CD14-positive monocyte (primary cell): ENCODE measurements around the gene PRKCA. TPM values are rescaled to one million over a fixed set of nuclear protein-coding genes. Genes with fewer than 3 reads are reported as not detected.

Experiments
- DNase-seq, 3 donors: peaks; one replicate each; pipeline ENCODE4 v3.0.0-alpha.2; 2011 to 2022
- H2AFZ ChIP-seq: 2 replicates; pipeline ENCODE4 v1.6.0; 2012; ENCODE audit warnings: mild to moderate bottlenecking, low read depth, low read length, inconsistent platforms; ENCODE audit not compliant: insufficient read depth, poor library complexity, severe bottlenecking
- H3K27ac ChIP-seq, 2 donors: 1 replicate in 1 of 2; 2 replicates in 1 of 2; pipeline ENCODE4 v1.5.1; 2012 to 2013; ENCODE audit warnings: low read length in 2 of 2, control low read depth in 1 of 2, inconsistent platforms in 1 of 2, low read depth in 1 of 2, mild to moderate bottlenecking in 1 of 2
- H3K27me3 ChIP-seq, 2 donors: one replicate each; pipeline versions ENCODE4 v1.6.0 to v1.6.1; 2011 to 2013; ENCODE audit warnings: low read length in 2 of 2; ENCODE audit not compliant: control insufficient read depth in 2 of 2, insufficient read depth in 2 of 2
- H3K36me3 ChIP-seq, 2 donors: replicated peaks in 1 of 2; 1 replicate in 1 of 2; 2 replicates in 1 of 2; pipeline versions ENCODE4 v1.5.1 to v1.6.1; 2012 to 2013; ENCODE audit warnings: low read length in 2 of 2, control low read depth in 1 of 2, inconsistent platforms in 1 of 2, mild to moderate bottlenecking in 1 of 2; ENCODE audit not compliant: insufficient read depth in 2 of 2, control insufficient read depth in 1 of 2
- H3K4me1 ChIP-seq, 2 donors: 1 replicate in 1 of 2; 2 replicates in 1 of 2; pipeline versions ENCODE4 v1.5.1 to v1.6.1; 2012 to 2013; ENCODE audit warnings: low read length in 2 of 2, control low read depth in 1 of 2, inconsistent platforms in 1 of 2, mild to moderate bottlenecking in 1 of 2, moderate library complexity in 1 of 2; ENCODE audit not compliant: insufficient read depth in 2 of 2, control insufficient read depth in 1 of 2
- H3K4me2 ChIP-seq: replicated peaks from 2 replicates; pipeline ENCODE3; 2012; ENCODE audit warnings: low read length, moderate library complexity, mild to moderate bottlenecking; ENCODE audit not compliant: poor library complexity, severe bottlenecking; ENCODE audit errors: extremely low read depth
- H3K4me3 ChIP-seq, 3 experiments: fragments of 200-600 bp in 1 of 3; sonication (generic) in 1 of 3; replicated peaks in 1 of 3; 1 replicate in 2 of 3; 2 replicates in 1 of 3; pipeline ENCODE4 v1.5.1; 2011 to 2013; ENCODE audit warnings: low read length in 3 of 3, mild to moderate bottlenecking in 3 of 3, control low read depth in 2 of 3, low read depth in 2 of 3, inconsistent platforms in 1 of 3, moderate library complexity in 1 of 3
- H3K79me2 ChIP-seq: 2 replicates; pipeline ENCODE4 v1.6.0; 2012; ENCODE audit warnings: mild to moderate bottlenecking, control low read depth, inconsistent platforms, low read length, moderate library complexity; ENCODE audit not compliant: insufficient read depth
- H3K9ac ChIP-seq: 2 replicates; pipeline ENCODE4 v1.6.0; 2017; ENCODE audit warnings: low read length, mild to moderate bottlenecking; ENCODE audit not compliant: insufficient read depth, poor library complexity, severe bottlenecking
- H3K9me3 ChIP-seq, 2 donors: replicated peaks in 1 of 2; 1 replicate in 1 of 2; 2 replicates in 1 of 2; pipeline versions ENCODE4 v1.5.1 to v1.6.1; 2012 to 2013; ENCODE audit warnings: low read length in 2 of 2, control low read depth in 1 of 2; ENCODE audit not compliant: control insufficient read depth in 1 of 2, insufficient read depth in 1 of 2
- H4K20me1 ChIP-seq: 2 replicates; pipeline ENCODE4 v1.6.0; 2012; ENCODE audit warnings: mild to moderate bottlenecking, low read length, control low read depth, moderate library complexity; ENCODE audit not compliant: insufficient read depth
- H3K27ac Mint-ChIP-seq, 7 donors: one replicate each; pipeline ENCODE4 v1.8.0; 2020; ENCODE audit warnings: mild to moderate bottlenecking in 7 of 7, mixed read lengths in 7 of 7, moderate library complexity in 6 of 7, inconsistent platforms in 2 of 7
- H3K27me3 Mint-ChIP-seq, 3 donors: one replicate each; pipeline ENCODE4 v1.8.0; 2021 to 2022; ENCODE audit warnings: low read depth in 3 of 3, mild to moderate bottlenecking in 3 of 3, mixed read lengths in 3 of 3, moderate library complexity in 3 of 3, inconsistent platforms in 1 of 3
- H3K36me3 Mint-ChIP-seq, 2 donors: one replicate each; pipeline ENCODE4 v1.8.0; 2020; ENCODE audit warnings: mixed read lengths in 2 of 2, inconsistent platforms in 1 of 2, mild to moderate bottlenecking in 1 of 2
- H3K4me1 Mint-ChIP-seq: one replicate; pipeline ENCODE4 v1.8.0; 2020; ENCODE audit warnings: mild to moderate bottlenecking, mixed read lengths
- H3K4me3 Mint-ChIP-seq, 2 donors: one replicate each; pipeline ENCODE4 v1.8.0; 2020; ENCODE audit warnings: mild to moderate bottlenecking in 2 of 2, mixed read lengths in 2 of 2, moderate library complexity in 1 of 2
- H3K9me3 Mint-ChIP-seq, 7 donors: one replicate each; pipeline ENCODE4 v1.8.0; 2020 to 2022; ENCODE audit warnings: mixed read lengths in 7 of 7, mild to moderate bottlenecking in 6 of 7, moderate library complexity in 6 of 7, inconsistent platforms in 2 of 7
- CTCF ChIP-seq: fragments of 200-600 bp; IDR thresholded peaks from one replicate; pipeline ENCODE4 v1.8.0; 2022; ENCODE audit warnings: antibody characterized with exemption, mild to moderate bottlenecking
- WGBS: methylation state at CpG from one replicate; pipeline ENCODE4 v1.1.5; 2013; ENCODE audit warnings: missing lambda C conversion rate; ENCODE audit not compliant: insufficient coverage; 5-methylcytosine and 5-hydroxymethylcytosine counted together
- intact Hi-C, 2 donors: fragments of 100-400 bp; cut with micrococcal nuclease; formaldehyde crosslinking; loops; one replicate each; pipeline versions ENCODE4 v1.15.0 to v1.15.1; 2023
- polyA plus RNA-seq, 3 donors: library from polyadenylated mRNA; depleted of rRNA in 1 of 3; unstranded in 2 of 3; stranded (reverse) in 1 of 3; fragments of 300-500 nt in 2 of 3; fragments of >200 nt in 1 of 3; fragmentation: Illumina TruSeq in 2 of 3; gene quantifications; 1 replicate in 2 of 3; 2 replicates in 1 of 3; pipeline ENCODE4 v1.2.3, GENCODE V29; 2012 to 2021

Gene PRKCA
- polyA plus RNA-seq, 3 donors = 0.22 to 7.1 (median 0.30) TPM

- Mint-ChIP-seq H3K36me3 (peaks cover 4% of the 10 kb centered on the region in 2 donors), H3K9me3 (peaks cover 0 to 5% (median 0%) of the 10 kb centered on the region in 7 donors), H3K27ac (peak overlapping the region in 2 of 7 donors; percentile 63 to 66), H3K4me3 (no peak overlapping the region), H3K27me3 (peaks cover 0 to 2% (median 2%) of the 10 kb centered on the region in 3 donors), H3K4me1 (peaks cover 28% of the 10 kb centered on the region)
- Histone ChIP-seq H3K9ac (no peak overlapping the region), H3K27me3 (no peaks in the 10 kb centered on the region), H3K9me3 (no peaks in the 10 kb centered on the region), H3K4me2 (no peak overlapping the region), H3K36me3 (no peaks in the 10 kb centered on the region), H2AFZ (no peak overlapping the region), H3K4me1 (peaks cover 20 to 27% of the 10 kb centered on the region in 2 donors), H3K79me2 (peaks cover 21% of the 10 kb centered on the region), H4K20me1 (no peaks in the 10 kb centered on the region), H3K4me3 (no peak overlapping the region), H3K27ac (no peak overlapping the region)
- TF ChIP-seq CTCF = no peak
- no peak for DNase-seq
- no CpG with 5 or more reads among the region's 2 CpGs for WGBS
- intact Hi-C loops = no loop called here
Measured at GRCh38 chr17:66422186-66422585, 119.8 kb downstream of the PRKCA start.

GRCh38 chr17:66423056-66423955, 120.9 kb downstream of the PRKCA start:
- H3K27ac Mint-ChIP-seq = no peak overlapping the region
- H3K4me3 ChIP-seq = no peak overlapping the region

More at GRCh38 chr17:66423056-66423955, 120.9 kb downstream of the PRKCA start:
- Mint-ChIP-seq H3K36me3 (peaks cover 4% of the 10 kb centered on the region in 2 donors), H3K4me3 (no peak overlapping the region), H3K27me3 (peaks cover 0 to 2% (median 2%) of the 10 kb centered on the region in 3 donors), H3K4me1 (peaks cover 28% of the 10 kb centered on the region), H3K9me3 (peaks cover 0 to 4% (median 0%) of the 10 kb centered on the region in 7 donors)
- H3K27ac ChIP-seq = no peak overlapping the region
- no peak overlapping the region for H2AFZ ChIP-seq
- 94% methylated on average over 9 of the region's 10 CpGs for WGBS
- no peak overlapping the region for H3K9ac ChIP-seq
- no peaks in the 10 kb centered on the region for H3K9me3 ChIP-seq
- H3K4me1 ChIP-seq = peaks cover 20 to 27% of the 10 kb centered on the region in 2 donors
- no peaks in the 10 kb centered on the region for H3K27me3 ChIP-seq
- H3K79me2 ChIP-seq = peaks cover 24% of the 10 kb centered on the region
- H3K36me3 ChIP-seq = no peaks in the 10 kb centered on the region
- intact Hi-C loops = no loop called here
- no peaks in the 10 kb centered on the region for H4K20me1 ChIP-seq
- DNase-seq = no peak
- TF ChIP-seq CTCF = no peak
- no peak overlapping the region for H3K4me2 ChIP-seq
